NOMO-1 (cell line): Measurements from ENCODE around the gene MEFV.
A peak's percentile ranks its signal among the peaks of the same experiment; 100 is the strongest.
"Not testable (repeated sequence)": the region's sequence is repeated elsewhere in the genome, so short reads cannot be mapped to it uniquely, and the experiment has no call there.

Experiments
- DNase-seq, 2 experiments: peaks; one replicate each; lab custom pipeline; 2025; ENCODE audit not compliant: unreplicated experiment in 2 of 2; lab: John Stamatoyannopoulos, UW

The MEFV gene

GRCh38 chr16:3256146-3256865 is at the start of gene MEFV:
MEFV (minus strand) TSS chr16:3256633; CDS start chr16:3256587, 46 bp downstream.
- peak; percentile 68 to 87 for DNase-seq

- no peak for DNase-seq
These were observed 49.6 kb upstream of the MEFV start for GRCh38 chr16:3306078-3306477.

GRCh38 chr16:3305109-3306068 is 49.0 kb upstream of the MEFV start, which contains the start of the genes TIGD7 and ZNF75A:
TIGD7 (minus strand) TSS chr16:3305430; CDS start chr16:3300614, 4,816 bp downstream.
ZNF75A (plus strand) TSS chr16:3305497; CDS start chr16:3308429, 2,932 bp downstream.
- peak; percentile 89 for DNase-seq

- no peak for DNase-seq
These were observed 47.9 kb upstream of the MEFV start for GRCh38 chr16:3304370-3304769.

- DNase-seq, result no peak
These were observed 39.4 kb upstream of the MEFV start for GRCh38 chr16:3295783-3296182.

- DNase-seq, result no peak
These were observed 38.8 kb upstream of the MEFV start for GRCh38 chr16:3295209-3295608.

- no peak for DNase-seq
These were observed 36.2 kb upstream of the MEFV start for GRCh38 chr16:3292604-3293003.

GRCh38 chr16:3289998-3290673 is 33.7 kb upstream of the MEFV start:
- no peak for DNase-seq

GRCh38 chr16:3285131-3285530 is 28.7 kb upstream of the MEFV start:
- DNase-seq, result no peak

GRCh38 chr16:3283543-3284447 is 27.4 kb upstream of the MEFV start:
- DNase-seq, result no peak

GRCh38 chr16:3282730-3283542 is 26.5 kb upstream of the MEFV start, which contains the start of gene ZNF263:
ZNF263 (plus strand) TSS chr16:3283491; CDS start chr16:3283819, 328 bp downstream.
- DNase-seq, result peak; percentile 98 to 99

- DNase-seq, result peak; percentile 69 to 72
These were observed 25.8 kb upstream of the MEFV start for GRCh38 chr16:3282103-3282729.

- peak in 1 of 2 experiments; percentile 13 for DNase-seq
These were observed 24.9 kb upstream of the MEFV start for GRCh38 chr16:3281222-3281820.

GRCh38 chr16:3276679-3277078 is 20.2 kb upstream of the MEFV start:
- no peak for DNase-seq

- DNase-seq, result no peak
These were observed 18.5 kb upstream of the MEFV start for GRCh38 chr16:3274947-3275346.

- no peak for DNase-seq
These were observed 18.1 kb upstream of the MEFV start for GRCh38 chr16:3274490-3274889.

- DNase-seq, result not testable (repeated sequence)
These were observed 14.8 kb upstream of the MEFV start for GRCh38 chr16:3271281-3271680.

- not testable (repeated sequence) for DNase-seq
These were observed 14.3 kb upstream of the MEFV start for GRCh38 chr16:3270718-3271117.
